Activated naive CD4-positive, alpha-beta T cell treated with anti-CD3 and anti-CD28 coated beads, Interleukin-2, amount 50 U/mL, for 16 hours (primary cell): Measurements from ENCODE around the gene HOXC5.

Experiments used
- DNase-seq: peaks from one replicate; pipeline ENCODE4 v3.0.0-alpha.2; 2020

Gene HOXC5

DNA sequence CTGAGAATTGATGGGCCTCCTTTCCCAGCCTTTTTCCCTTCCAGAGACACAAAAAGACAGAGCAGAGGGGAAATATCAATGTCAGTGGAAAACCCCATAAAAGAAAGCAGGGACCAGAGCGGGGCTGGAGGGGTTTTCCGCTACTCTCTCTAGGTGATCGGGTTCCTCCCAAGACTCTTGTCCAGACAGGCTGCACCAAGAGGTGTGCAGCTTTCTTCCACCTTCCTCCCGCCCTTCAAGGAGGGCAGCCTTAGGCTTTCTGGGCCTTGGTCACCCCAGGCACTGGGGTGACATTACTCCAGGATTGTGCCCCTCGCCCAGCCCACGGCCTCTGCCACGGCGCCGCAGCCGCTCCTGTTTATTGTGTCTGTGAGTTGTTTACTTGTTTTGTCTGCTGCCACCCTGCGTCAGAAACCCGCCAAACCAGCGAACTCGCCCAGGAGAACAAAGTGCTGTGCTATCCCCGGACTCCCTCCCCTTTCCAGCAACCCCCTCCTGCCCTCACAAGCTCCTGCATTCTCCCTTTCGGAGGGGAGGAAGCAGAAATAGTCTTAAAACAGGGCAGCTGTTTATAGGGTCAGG is 11.3 kb upstream of the HOXC5 start:
- no peak for DNase-seq

- no peak for DNase-seq
These were observed 9.6 kb upstream of the HOXC5 start for GRCh38 chr12:54022960-54023884.

DNA sequence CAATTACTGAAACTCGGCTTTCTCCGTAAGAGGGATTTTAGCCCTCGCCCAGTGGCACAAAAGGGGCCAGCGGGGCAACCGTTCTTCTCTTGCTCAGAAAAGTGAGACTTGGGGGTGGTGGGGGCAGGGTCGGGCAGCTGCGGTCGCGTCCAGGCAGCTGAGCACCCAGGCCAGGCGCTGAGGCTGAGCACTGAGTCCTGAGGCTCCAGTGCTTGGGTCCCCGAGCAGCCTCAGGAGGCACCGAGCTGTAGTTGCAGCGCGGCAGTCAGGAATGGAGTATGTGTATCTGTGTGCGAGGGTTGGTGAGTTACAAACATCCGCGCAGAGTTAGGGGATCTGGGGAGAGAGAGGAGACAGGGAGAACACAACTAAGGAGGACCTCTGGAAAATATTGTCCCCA is 8.7 kb upstream of the HOXC5 start:
- no peak for DNase-seq

DNA sequence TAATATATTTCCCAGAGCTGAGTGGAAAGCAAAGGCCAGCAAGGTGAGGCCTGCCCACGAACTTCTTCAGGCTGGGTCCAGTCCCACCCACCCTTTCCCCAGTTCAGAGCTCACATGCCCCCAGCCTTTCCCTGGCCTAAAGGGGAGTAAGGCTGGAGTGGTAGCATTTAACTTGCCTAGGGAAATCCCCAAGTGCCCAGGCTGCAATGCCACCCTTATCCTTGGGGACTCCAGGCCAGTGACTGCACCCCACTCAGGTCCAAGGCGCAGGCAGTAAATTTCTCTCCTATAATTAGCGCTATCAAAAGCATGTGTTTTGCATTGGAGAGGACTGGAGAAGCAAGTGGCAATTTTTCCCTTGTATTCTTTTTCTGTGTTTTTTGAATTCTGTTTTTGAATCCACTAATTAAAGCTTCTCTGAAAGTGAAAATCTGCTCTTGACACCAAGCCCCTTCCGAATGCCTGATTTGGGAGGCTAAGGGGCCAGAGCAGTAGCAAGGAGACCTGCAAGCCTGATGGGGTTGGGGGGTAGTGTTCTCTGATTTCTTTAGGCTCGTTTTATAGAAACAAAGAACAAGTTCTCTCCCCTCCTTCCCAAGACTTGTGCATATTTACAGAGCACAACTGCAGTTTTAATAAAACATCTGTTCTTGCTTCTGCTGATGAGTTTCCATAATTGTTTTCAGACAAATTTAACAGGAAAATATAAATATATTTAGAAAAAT is 8.1 kb upstream of the HOXC5 start:
- no peak for DNase-seq

- DNase-seq: no peak
These were observed 7.1 kb upstream of the HOXC5 start for GRCh38 chr12:54025499-54026405.

- no peak for DNase-seq
These were observed 6.0 kb upstream of the HOXC5 start for GRCh38 chr12:54026640-54027441.

DNA sequence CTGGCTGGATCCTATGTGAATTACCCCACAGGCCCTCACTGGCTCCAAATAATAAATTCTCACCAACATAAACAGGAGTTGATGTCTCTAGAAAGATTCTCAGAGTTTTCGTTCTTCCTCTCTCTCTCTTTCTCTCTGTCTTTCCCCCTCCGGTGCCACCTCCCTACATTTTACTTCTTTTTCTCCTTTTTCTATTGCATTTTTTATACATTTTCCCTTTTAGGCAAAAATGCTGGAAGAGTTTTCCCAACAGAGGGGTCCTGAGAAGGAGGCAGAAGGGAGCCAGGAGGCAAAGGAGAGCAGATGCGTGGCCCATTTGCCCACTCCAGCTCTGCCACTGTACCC is 5.4 kb upstream of the HOXC5 start:
- no peak for DNase-seq

DNA sequence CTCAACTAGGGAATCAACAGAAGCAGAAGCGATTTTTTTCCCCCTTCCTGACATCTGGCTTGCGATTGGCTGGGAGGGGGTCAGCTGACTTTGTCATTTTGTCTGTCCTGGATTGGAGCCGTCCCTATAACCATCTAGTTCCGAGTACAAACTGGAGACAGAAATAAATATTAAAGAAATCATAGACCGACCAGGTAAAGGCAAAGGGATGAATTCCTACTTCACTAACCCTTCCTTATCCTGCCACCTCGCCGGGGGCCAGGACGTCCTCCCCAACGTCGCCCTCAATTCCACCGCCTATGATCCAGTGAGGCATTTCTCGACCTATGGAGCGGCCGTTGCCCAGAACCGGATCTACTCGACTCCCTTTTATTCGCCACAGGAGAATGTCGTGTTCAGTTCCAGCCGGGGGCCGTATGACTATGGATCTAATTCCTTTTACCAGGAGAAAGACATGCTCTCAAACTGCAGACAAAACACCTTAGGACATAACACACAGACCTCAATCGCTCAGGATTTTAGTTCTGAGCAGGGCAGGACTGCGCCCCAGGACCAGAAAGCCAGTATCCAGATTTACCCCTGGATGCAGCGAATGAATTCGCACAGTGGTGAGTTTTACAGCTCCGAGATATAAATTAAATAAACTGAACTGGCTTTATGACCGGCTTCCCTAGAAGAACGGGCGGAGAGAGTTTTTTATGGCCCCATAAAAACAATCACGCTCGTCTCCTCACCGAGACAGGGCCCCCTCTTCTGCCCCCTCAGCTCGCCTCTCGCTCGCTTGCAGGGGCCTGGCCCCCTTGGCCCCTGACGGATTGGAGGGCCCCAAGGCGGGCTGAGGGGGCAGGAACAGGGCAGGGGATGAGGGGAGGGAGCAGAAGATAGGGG is 4.3 kb upstream of the HOXC5 start, which contains the start of gene HOXC6:
TSS of gene HOXC6 (plus strand) at position 127 of the 888 bp plus-strand sequence. CDS start at position 209, 82 bp downstream.
- no peak for DNase-seq

DNA sequence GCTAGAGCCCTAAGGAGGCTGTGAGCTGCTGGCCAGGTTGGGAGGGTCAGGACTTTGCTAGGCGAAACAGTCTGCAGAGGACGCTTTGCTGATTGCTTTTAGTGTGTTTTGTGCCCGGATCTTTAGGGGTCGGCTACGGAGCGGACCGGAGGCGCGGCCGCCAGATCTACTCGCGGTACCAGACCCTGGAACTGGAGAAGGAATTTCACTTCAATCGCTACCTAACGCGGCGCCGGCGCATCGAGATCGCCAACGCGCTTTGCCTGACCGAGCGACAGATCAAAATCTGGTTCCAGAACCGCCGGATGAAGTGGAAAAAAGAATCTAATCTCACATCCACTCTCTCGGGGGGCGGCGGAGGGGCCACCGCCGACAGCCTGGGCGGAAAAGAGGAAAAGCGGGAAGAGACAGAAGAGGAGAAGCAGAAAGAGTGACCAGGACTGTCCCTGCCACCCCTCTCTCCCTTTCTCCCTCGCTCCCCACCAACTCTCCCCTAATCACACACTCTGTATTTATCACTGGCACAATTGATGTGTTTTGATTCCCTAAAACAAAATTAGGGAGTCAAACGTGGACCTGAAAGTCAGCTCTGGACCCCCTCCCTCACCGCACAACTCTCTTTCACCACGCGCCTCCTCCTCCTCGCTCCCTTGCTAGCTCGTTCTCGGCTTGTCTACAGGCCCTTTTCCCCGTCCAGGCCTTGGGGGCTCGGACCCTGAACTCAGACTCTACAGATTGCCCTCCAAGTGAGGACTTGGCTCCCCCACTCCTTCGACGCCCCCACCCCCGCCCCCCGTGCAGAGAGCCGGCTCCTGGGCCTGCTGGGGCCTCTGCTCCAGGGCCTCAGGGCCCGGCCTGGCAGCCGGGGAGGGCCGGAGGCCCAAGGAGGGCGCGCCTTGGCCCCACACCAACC is 3.1 kb upstream of the HOXC5 start:
- no peak for DNase-seq

DNA sequence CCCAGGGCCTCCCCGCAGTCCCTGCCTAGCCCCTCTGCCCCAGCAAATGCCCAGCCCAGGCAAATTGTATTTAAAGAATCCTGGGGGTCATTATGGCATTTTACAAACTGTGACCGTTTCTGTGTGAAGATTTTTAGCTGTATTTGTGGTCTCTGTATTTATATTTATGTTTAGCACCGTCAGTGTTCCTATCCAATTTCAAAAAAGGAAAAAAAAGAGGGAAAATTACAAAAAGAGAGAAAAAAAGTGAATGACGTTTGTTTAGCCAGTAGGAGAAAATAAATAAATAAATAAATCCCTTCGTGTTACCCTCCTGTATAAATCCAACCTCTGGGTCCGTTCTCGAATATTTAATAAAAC is 2.4 kb upstream of the HOXC5 start:
- DNase-seq: no peak

DNA sequence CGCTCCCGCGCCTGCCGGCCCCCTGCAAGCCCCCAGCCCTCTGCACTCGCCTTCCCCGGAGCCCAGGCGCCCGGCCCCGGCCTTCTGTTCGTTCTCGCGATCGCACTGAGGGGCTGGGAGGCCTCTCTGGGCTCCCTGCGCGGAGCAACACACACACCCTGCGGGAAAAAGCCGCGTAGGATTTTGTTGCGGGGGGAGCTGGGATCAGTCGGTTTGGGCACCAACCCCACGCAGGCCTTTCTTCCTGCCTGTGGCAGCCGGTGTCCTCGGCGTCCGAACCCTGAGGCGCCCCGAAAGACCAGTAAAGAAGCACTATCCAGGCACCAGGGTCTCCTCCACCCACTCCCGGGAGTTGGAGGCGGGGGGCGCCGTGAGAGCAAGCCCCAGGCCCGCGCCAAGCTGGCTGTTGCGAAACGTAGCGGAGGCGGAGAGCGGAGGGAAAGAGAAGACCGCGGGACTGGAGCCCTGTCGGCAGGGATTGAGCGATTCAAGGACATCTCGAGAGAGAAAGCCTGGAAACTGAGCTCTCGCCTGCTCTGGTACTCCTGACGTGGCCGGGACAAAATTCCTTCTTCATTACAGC is 1.9 kb upstream of the HOXC5 start:
- DNase-seq: no peak

DNA sequence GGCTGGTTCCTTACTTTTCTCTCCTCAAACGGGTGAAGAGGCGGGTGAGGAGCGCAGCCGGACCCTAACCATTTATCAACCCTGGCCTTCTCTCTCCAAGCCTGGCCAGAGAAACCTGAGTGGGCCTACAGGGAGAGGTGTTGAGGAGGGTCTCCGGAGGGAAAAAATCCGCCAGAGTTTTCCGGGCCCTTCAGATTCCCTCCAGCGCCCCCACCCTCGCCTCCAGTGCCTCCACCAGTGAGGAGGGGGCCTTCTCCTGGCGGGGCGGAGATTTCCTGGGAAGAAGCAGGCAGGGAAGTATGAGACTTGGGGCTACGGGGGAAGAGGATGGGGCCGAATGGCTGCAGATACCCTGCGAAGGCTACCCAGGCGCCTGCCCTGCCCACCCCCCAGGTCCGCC is 1.4 kb upstream of the HOXC5 start:
- DNase-seq: no peak

DNA sequence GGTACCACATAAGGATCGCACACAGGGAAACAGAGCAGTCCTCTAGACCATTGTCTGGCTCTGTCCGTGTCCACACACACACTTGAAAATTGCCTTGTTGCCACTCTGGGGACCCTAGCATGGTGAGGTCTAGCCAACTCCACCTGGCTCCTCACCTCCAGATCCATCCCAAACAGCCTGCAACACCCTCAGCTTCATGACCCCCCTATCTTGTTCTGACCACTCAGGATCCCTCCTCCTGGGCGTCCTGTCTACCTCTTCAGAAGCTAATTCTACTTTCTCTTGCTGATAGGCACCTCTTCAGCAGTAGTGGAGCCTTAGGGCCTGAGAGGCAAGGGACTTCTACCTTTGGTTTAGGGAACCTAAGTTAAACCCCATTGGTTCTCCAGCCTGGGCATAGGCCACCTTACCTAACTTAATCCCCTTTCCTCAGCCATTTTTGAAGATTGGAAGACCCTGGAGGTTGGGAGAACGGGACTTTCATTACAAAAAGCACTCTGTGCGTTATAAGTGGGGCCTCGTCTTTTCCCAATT is 697 bp upstream of the HOXC5 start:
- no peak for DNase-seq

- no peak for DNase-seq
These were observed 493 bp downstream of the HOXC5 start for GRCh38 chr12:54033106-54033979.

GRCh38 chr12:54033980-54034784 is 1.3 kb downstream of the HOXC5 start:
- DNase-seq: no peak

DNA sequence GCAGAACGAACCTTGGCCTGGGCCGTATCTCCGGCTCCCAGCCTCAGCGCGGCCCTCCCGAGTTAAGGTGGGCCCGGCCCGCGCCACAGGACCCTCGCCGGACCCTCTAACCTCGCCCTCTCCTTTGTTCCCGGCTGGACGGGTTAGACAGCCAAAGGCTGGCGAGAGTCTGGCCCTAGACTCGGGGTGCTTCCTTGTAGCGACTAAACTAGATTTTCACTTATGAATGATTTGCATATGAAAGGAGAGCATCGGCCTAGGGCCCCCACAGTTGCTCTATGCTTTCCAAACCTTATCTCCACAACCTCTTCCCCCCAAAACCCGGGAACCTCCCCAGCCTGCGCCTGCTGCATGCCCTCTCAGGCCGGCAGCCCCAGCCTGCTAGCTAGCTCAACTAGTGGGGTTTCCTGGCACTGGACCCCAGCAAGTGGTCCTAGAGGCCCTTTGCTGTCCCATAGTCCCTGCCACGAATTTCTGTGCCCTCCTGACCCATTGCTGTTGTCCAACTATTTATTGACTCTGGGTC is 2.0 kb downstream of the HOXC5 start:
- DNase-seq: no peak
